Measurements from ENCODE around the gene ERBIN. TPM values are rescaled to one million over a fixed set of nuclear protein-coding genes. Genes with fewer than 3 reads are reported as not detected.
A peak's percentile ranks its signal among the peaks of the same experiment; 100 is the strongest.

ERBIN gene
- total and polyA plus RNA-seq, 2 experiments from 2014 or later: 32.9 to 117 TPM

DNA sequence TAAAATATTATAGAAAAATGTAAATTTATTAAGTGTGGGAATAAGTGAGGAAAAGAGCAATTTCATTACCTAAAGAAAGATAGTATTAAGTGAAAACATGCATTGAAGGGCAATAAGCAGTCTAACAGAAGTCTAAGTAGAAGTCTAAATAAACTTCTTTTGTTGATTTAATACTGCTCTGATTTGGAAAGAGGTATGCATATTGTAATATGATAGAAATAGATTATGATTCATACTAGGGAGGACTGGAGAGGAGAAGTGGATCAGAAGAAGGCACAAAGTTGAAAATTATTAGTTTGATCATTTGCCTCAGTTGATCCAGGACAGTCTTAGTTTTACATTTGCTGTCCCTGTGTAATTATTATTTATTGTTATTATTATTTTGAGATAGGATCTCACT, 6.6 kb upstream of the ERBIN start:
- no peak overlapping the region for H3K4me3 ChIP-seq
- TF ChIP-seq, protein P1, sequence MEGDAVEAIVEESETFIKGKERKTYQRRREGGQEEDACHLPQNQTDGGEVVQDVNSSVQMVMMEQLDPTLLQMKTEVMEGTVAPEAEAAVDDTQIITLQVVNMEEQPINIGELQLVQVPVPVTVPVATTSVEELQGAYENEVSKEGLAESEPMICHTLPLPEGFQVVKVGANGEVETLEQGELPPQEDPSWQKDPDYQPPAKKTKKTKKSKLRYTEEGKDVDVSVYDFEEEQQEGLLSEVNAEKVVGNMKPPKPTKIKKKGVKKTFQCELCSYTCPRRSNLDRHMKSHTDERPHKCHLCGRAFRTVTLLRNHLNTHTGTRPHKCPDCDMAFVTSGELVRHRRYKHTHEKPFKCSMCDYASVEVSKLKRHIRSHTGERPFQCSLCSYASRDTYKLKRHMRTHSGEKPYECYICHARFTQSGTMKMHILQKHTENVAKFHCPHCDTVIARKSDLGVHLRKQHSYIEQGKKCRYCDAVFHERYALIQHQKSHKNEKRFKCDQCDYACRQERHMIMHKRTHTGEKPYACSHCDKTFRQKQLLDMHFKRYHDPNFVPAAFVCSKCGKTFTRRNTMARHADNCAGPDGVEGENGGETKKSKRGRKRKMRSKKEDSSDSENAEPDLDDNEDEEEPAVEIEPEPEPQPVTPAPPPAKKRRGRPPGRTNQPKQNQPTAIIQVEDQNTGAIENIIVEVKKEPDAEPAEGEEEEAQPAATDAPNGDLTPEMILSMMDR (IDR thresholded peaks at IDR 0.05; ENCODE audit: poor library complexity): no peak
- no peak for TF ChIP-seq EZH2phosphoT487 (IDR thresholded peaks at IDR 0.05; ENCODE audit: low read depth, severe bottlenecking, unreplicated experiment)
- no peak for TF ChIP-seq EZH2 (IDR thresholded peaks at IDR 0.05; ENCODE audit: borderline replicate concordance)
- H3K27ac ChIP-seq: no peak overlapping the region
- H3K9me2 ChIP-seq (replicated peaks; ENCODE audit: insufficient read depth): no peaks in the 10 kb centered on the region
- peaks cover 15% of the 10 kb centered on the region for H3K4me1 ChIP-seq (ENCODE audit: insufficient read depth)
- no peaks in the 10 kb centered on the region for H4K20me1 ChIP-seq (ENCODE audit: insufficient read depth, poor library complexity, severe bottlenecking)
- H3K9me3 ChIP-seq (ENCODE audit: low read depth): no peaks in the 10 kb centered on the region
- H3K4me2 ChIP-seq: no peak overlapping the region
- no peak for DNase-seq (ENCODE audit: low spot score)
- no peak overlapping the region for H2AFZ ChIP-seq
- no peaks in the 10 kb centered on the region for H3K27me3 ChIP-seq
- H3K79me2 ChIP-seq: no peaks in the 10 kb centered on the region
- H3K36me3 ChIP-seq (replicated peaks; ENCODE audit: insufficient read depth, low read depth): no peaks in the 10 kb centered on the region

DNA sequence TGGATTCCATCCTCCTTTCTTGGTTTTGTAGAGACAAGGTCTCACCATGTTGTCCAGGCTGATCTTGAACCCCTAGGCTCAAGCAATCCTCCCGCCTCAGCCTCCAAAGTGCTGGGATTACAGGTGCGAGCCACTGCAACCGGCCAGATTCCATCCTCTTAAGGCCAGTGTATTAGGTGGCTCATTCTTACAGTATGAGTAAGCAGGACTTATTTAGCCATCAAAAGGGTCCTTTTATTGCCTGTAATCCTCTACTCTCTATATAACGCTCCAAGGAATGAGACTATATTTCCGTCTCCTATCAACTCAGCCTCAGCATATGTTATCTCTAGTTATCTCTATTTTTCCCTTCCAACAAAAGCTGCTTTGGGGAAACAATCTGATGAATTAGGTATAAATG, 3.0 kb upstream of the ERBIN start:
- Histone ChIP-seq H3K27ac (peak overlapping the region; percentile 100), H3K79me2 (peaks cover 18% of the 10 kb centered on the region), H3K36me3 (replicated peaks; ENCODE audit: insufficient read depth, low read depth) (no peaks in the 10 kb centered on the region), H4K20me1 (ENCODE audit: insufficient read depth, poor library complexity, severe bottlenecking) (peaks cover 6% of the 10 kb centered on the region), H3K4me1 (ENCODE audit: insufficient read depth) (peaks cover 15% of the 10 kb centered on the region), H3K4me2 (peak overlapping the region; percentile 85), H3K4me3 (no peak overlapping the region), H3K9me3 (ENCODE audit: low read depth) (no peaks in the 10 kb centered on the region), H2AFZ (no peak overlapping the region), H3K27me3 (no peaks in the 10 kb centered on the region), H3K9me2 (replicated peaks; ENCODE audit: insufficient read depth) (no peaks in the 10 kb centered on the region)
- peak; percentile 21 for DNase-seq (ENCODE audit: low spot score)
- TF ChIP-seq, protein P1 (IDR thresholded peaks at IDR 0.05; ENCODE audit: poor library complexity): no peak
- TF ChIP-seq EZH2 (IDR thresholded peaks at IDR 0.05; ENCODE audit: borderline replicate concordance) (no peak), EZH2phosphoT487 (IDR thresholded peaks at IDR 0.05; ENCODE audit: low read depth, severe bottlenecking, unreplicated experiment) (no peak)
- 65% methylated on average over 5 of the region's 5 CpGs for WGBS (ENCODE audit: low lambda C conversion rate, missing lambda C conversion rate)

DNA sequence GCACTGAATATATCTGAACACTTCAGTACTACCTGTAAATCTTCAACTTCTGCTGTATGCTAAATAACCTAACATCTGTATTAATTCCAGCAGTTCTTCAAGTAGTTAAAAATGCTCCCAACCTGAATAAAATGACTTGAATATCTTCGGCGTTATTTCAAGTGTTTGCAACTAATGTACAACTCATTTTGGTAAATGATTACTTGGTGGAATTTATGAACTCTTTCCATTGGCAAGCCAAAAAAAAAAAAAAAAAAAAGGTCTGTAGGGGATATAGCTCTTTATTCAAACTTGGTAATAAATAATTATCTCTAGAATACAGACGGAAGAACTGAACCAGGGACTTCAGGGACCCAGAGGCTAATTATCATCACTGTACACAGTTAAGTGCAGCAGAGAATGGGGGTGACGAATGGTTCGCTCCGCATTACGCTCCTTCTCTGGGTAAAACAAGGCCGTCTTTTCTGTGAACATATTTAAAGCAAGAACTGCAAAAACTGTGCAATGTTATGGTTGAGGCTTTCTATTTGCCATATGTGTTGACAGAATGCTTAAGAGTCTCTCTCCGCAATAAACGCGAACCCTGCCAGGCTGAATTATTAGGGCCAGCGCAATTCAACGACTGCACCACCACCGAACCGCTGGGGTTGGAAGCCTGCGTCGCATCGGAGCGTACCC, 1.9 kb upstream of the ERBIN start:
- Histone ChIP-seq H3K9me3 (ENCODE audit: low read depth) (no peaks in the 10 kb centered on the region), H2AFZ (peak overlapping the region; percentile 15), H3K4me3 (peak overlapping the region; percentile 60), H3K27me3 (no peaks in the 10 kb centered on the region), H3K9me2 (replicated peaks; ENCODE audit: insufficient read depth) (no peaks in the 10 kb centered on the region), H3K27ac (peak overlapping the region; percentile 100), H3K4me1 (ENCODE audit: insufficient read depth) (peaks cover 21% of the 10 kb centered on the region), H3K4me2 (peak overlapping the region; percentile 85), H3K79me2 (peaks cover 30% of the 10 kb centered on the region), H4K20me1 (ENCODE audit: insufficient read depth, poor library complexity, severe bottlenecking) (peaks cover 18% of the 10 kb centered on the region), H3K36me3 (replicated peaks; ENCODE audit: insufficient read depth, low read depth) (no peaks in the 10 kb centered on the region)
- no peak for TF ChIP-seq EZH2 (IDR thresholded peaks at IDR 0.05; ENCODE audit: borderline replicate concordance)
- TF ChIP-seq, protein P1 (IDR thresholded peaks at IDR 0.05; ENCODE audit: poor library complexity): no peak
- no peak for TF ChIP-seq EZH2phosphoT487 (IDR thresholded peaks at IDR 0.05; ENCODE audit: low read depth, severe bottlenecking, unreplicated experiment)
- 8% methylated on average over 19 of the region's 19 CpGs for WGBS (ENCODE audit: low lambda C conversion rate, missing lambda C conversion rate)
- no peak for DNase-seq (ENCODE audit: low spot score)

Data from hepatocyte (in vitro differentiated cells).